IMR-90 (cell line): Measurements from ENCODE around the gene C1orf56. TPM values are rescaled to one million over a fixed set of nuclear protein-coding genes. Genes with fewer than 3 reads are reported as not detected.

ENCODE experiments used
- ATAC-seq: fragments of 200-7000 bp; cut with Tn5 transposase; 2 replicates; pipeline ENCODE4 v1.9.1; 2020; ENCODE audit warnings: low read depth, mild to moderate bottlenecking, moderate library complexity
- BruUV-seq: library from RNA; stranded (reverse); fragments of 400-500 nt; replicated peaks from 2 replicates; lab custom pipeline; 2021; lab: Mats Ljungman, UMichigan
- CTCF ChIA-PET: fragments of 300-600 bp; formaldehyde crosslinking; extraction: SDS; loops from one replicate; lab custom pipeline; 2021; ENCODE audit warnings: antibody characterized with exemption; lab: Yijun Ruan, JAX
- POLR2A ChIA-PET: fragments of 300-600 bp; sonication (Branson Sonifier 250); formaldehyde crosslinking; loops from one replicate; lab custom pipeline; 2022; ENCODE audit warnings: antibody characterized with exemption; ENCODE audit not compliant: unreplicated experiment; lab: Charles Lee
- DNase-seq: peaks from one replicate; pipeline ENCODE4 v3.0.0; 2013
- H2AFZ ChIP-seq: replicated peaks from 2 replicates; pipeline ENCODE3; 2013; ENCODE audit warnings: low read length, mild to moderate bottlenecking; ENCODE audit not compliant: poor library complexity
- H2AK5ac ChIP-seq: 2 replicates; pipeline ENCODE4 v1.6.1; 2013; ENCODE audit warnings: low read depth, low read length, inconsistent platforms
- H2AK9ac ChIP-seq: replicated peaks from 2 replicates; pipeline ENCODE3; 2013; ENCODE audit warnings: mild to moderate bottlenecking, low read depth, low read length, moderate library complexity; ENCODE audit not compliant: poor library complexity
- H2BK120ac ChIP-seq: 2 replicates; pipeline ENCODE4 v1.6.1; 2013; ENCODE audit warnings: low read depth, low read length, inconsistent platforms
- H2BK15ac ChIP-seq: 3 replicates; pipeline ENCODE4 v1.6.1; 2013; ENCODE audit warnings: low read depth, low read length, inconsistent platforms
- H2BK20ac ChIP-seq: 2 replicates; pipeline ENCODE4 v1.6.1; 2013; ENCODE audit warnings: low read depth, mild to moderate bottlenecking, inconsistent platforms, low read length, moderate library complexity
- H2BK5ac ChIP-seq: 2 replicates; pipeline ENCODE4 v1.6.1; 2013; ENCODE audit warnings: mild to moderate bottlenecking, low read depth, low read length, inconsistent platforms; ENCODE audit not compliant: poor library complexity, severe bottlenecking
- H3K14ac ChIP-seq: replicated peaks from 2 replicates; pipeline ENCODE4 v1.6.1; 2013; ENCODE audit warnings: low read depth, low read length, inconsistent platforms
- H3K18ac ChIP-seq: 2 replicates; pipeline ENCODE4 v1.6.1; 2013; ENCODE audit warnings: low read depth, low read length, control low read depth
- H3K23ac ChIP-seq: 2 replicates; pipeline ENCODE4 v1.6.1; 2013; ENCODE audit warnings: low read depth, low read length, inconsistent platforms
- H3K27ac ChIP-seq: 2 replicates; pipeline ENCODE4 v1.5.1; 2013; ENCODE audit warnings: mild to moderate bottlenecking, control low read depth, low read length; ENCODE audit not compliant: insufficient read depth
- H3K27me3 ChIP-seq: 2 replicates; pipeline ENCODE4 v1.6.1; 2013; ENCODE audit warnings: low read length; ENCODE audit not compliant: control insufficient read depth, insufficient read depth
- H3K36me3 ChIP-seq: 2 replicates; pipeline ENCODE4 v1.6.1; 2013; ENCODE audit warnings: low read length, mixed read lengths; ENCODE audit not compliant: control insufficient read depth, insufficient read depth
- H3K4ac ChIP-seq: 2 replicates; pipeline ENCODE4 v1.6.1; 2013; ENCODE audit warnings: low read depth, low read length, inconsistent platforms
- H3K4me1 ChIP-seq: 2 replicates; pipeline ENCODE4 v1.6.1; 2013; ENCODE audit warnings: low read length, mixed read lengths; ENCODE audit not compliant: control insufficient read depth, insufficient read depth
- H3K4me2 ChIP-seq: 2 replicates; pipeline ENCODE4 v1.6.1; 2013; ENCODE audit warnings: low read depth, mild to moderate bottlenecking, control low read depth, low read length, moderate library complexity
- H3K4me3 ChIP-seq: 2 replicates; pipeline ENCODE4 v1.5.1; 2013; ENCODE audit warnings: low read depth, mild to moderate bottlenecking, control low read depth, low read length, moderate library complexity; ENCODE audit not compliant: insufficient read depth
- H3K56ac ChIP-seq: 2 replicates; pipeline ENCODE4 v1.6.1; 2013; ENCODE audit warnings: low read length, inconsistent platforms; ENCODE audit not compliant: insufficient read depth; ENCODE audit errors: extremely low read depth
- H3K79me1 ChIP-seq, 2 experiments: 2 replicates each; pipeline ENCODE4 v1.6.1; 2013; ENCODE audit warnings: low read length in 2 of 2, inconsistent platforms in 1 of 2, low read depth in 1 of 2
- H3K9ac ChIP-seq: 2 replicates; pipeline ENCODE4 v1.6.1; 2013; ENCODE audit warnings: low read depth, low read length, control low read depth
- H3K9me1 ChIP-seq: 2 replicates; pipeline ENCODE4 v1.6.1; 2013; ENCODE audit warnings: low read length, inconsistent platforms; ENCODE audit not compliant: insufficient read depth
- H3K9me3 ChIP-seq: 2 replicates; pipeline ENCODE4 v1.6.1; 2013; ENCODE audit warnings: low read length; ENCODE audit not compliant: control insufficient read depth, insufficient read depth
- H4K20me1 ChIP-seq: 2 replicates; pipeline ENCODE4 v1.6.1; 2013; ENCODE audit warnings: low read length, inconsistent platforms; ENCODE audit not compliant: insufficient read depth
- H4K5ac ChIP-seq: 2 replicates; pipeline ENCODE4 v1.6.1; 2013; ENCODE audit warnings: mild to moderate bottlenecking, low read depth, low read length, control low read depth
- H4K8ac ChIP-seq, 2 experiments: 2 replicates each; pipeline ENCODE4 v1.6.1; 2013; ENCODE audit warnings: low read depth in 2 of 2, low read length in 2 of 2, control low read depth in 1 of 2, inconsistent platforms in 1 of 2
- H4K91ac ChIP-seq: 2 replicates; pipeline ENCODE4 v1.6.1; 2013; ENCODE audit warnings: low read depth, low read length, inconsistent platforms; ENCODE audit not compliant: insufficient read depth
- BHLHE40 ChIP-seq: fragments of 150-350 bp; IDR thresholded peaks from 2 replicates; pipeline ENCODE4 v1.6.1; 2016; ENCODE audit warnings: mild to moderate bottlenecking, low read depth, low read length
- CEBPB ChIP-seq: IDR thresholded peaks from 2 replicates; pipeline ENCODE4 v1.6.1; 2012; ENCODE audit warnings: low read depth, low read length, improper control_type of control experiment
- FOS ChIP-seq: fragments of 150-350 bp; IDR thresholded peaks from 2 replicates; pipeline ENCODE4 v1.6.1; 2016; ENCODE audit warnings: low read depth, low read length
- MAFK ChIP-seq: IDR thresholded peaks from 2 replicates; pipeline ENCODE4 v1.6.1; 2012; ENCODE audit warnings: low read depth, low read length, improper control_type of control experiment
- MAZ ChIP-seq: IDR thresholded peaks from 2 replicates; pipeline ENCODE4 v1.6.1; 2012; ENCODE audit warnings: low read depth, mild to moderate bottlenecking, low read length, improper control_type of control experiment, moderate library complexity, borderline replicate concordance
- NFE2L2 ChIP-seq: fragments of 150-350 bp; IDR thresholded peaks from 2 replicates; pipeline ENCODE4 v1.6.1; 2016; ENCODE audit warnings: low read depth, mild to moderate bottlenecking, low read length
- POLR2A ChIP-seq: IDR thresholded peaks from 2 replicates; pipeline ENCODE4 v1.6.1; 2012; ENCODE audit warnings: mild to moderate bottlenecking, low read depth, low read length
- RAD21 ChIP-seq: IDR thresholded peaks from 2 replicates; pipeline ENCODE4 v1.6.1; 2012; ENCODE audit warnings: low read length, improper control_type of control experiment
- RCOR1 ChIP-seq: IDR thresholded peaks from 2 replicates; pipeline ENCODE4 v1.6.1; 2012; ENCODE audit warnings: mild to moderate bottlenecking, low read length, improper control_type of control experiment; ENCODE audit not compliant: insufficient replicate concordance
- RFX5 ChIP-seq: IDR thresholded peaks from 2 replicates; pipeline ENCODE4 v1.8.0; 2012; ENCODE audit warnings: low read depth, mild to moderate bottlenecking, low read length, moderate library complexity
- SMC3 ChIP-seq: fragments of 150-350 bp; IDR thresholded peaks from 2 replicates; pipeline ENCODE4 v1.6.1; 2016; ENCODE audit warnings: low read depth, mild to moderate bottlenecking, antibody characterized with exemption, low read length, moderate library complexity
- WGBS, 2 experiments: methylation state at CpG; one replicate each; pipeline versions ENCODE4 v1.1.5 to v1.1.7; 2013; ENCODE audit warnings: missing lambda C conversion rate in 2 of 2; ENCODE audit not compliant: insufficient read length in 1 of 2; ENCODE audit errors: extremely low coverage in 2 of 2; 5-methylcytosine and 5-hydroxymethylcytosine counted together
- dilution Hi-C: fragments of 300-500 bp; cut with HindIII; formaldehyde crosslinking; loops from one replicate; pipeline ENCODE4 v1.14.3; 2018; ENCODE audit warnings: low sequenced_read_pairs; ENCODE audit not compliant: unreplicated experiment
- in situ Hi-C: fragments of 300-500 bp; cut with MboI; formaldehyde crosslinking; loops from 3 replicates; pipeline ENCODE4 v1.14.3; 2019; ENCODE audit warnings: low sequenced_read_pairs, inconsistent platforms, mixed read lengths
- intact Hi-C: fragments of 100-400 bp; cut with micrococcal nuclease; formaldehyde crosslinking; loops from 2 replicates; pipeline ENCODE4 v1.10.0; 2022
- polyA plus RNA-seq, 3 experiments: library from polyadenylated mRNA; depleted of rRNA; stranded (reverse); fragments of >200 nt; gene quantifications; 2 replicates each; pipeline ENCODE4 v1.2.3, GENCODE V29; 2012; ENCODE audit warnings: low replicate concordance in 1 of 3
- total RNA-seq: library from RNA; depleted of rRNA; stranded (reverse); fragments of >200 nt; gene quantifications from 2 replicates; pipeline ENCODE4 v1.2.3, GENCODE V29; 2012
- TF ChIP-seq, protein P1 (sequence below): fragments of 150-350 bp; IDR thresholded peaks from 2 replicates; pipeline ENCODE4 v1.6.1; 2016; ENCODE audit warnings: low read depth, mild to moderate bottlenecking, low read length, moderate library complexity, borderline replicate concordance
- TF ChIP-seq, protein P2 (sequence below): fragments of 150-350 bp; IDR thresholded peaks from 2 replicates; pipeline ENCODE4 v1.6.1; 2017; ENCODE audit warnings: mild to moderate bottlenecking, antibody characterized with exemption, low read length, low read depth
- TF ChIP-seq, protein P3 (sequence below): conservative IDR thresholded peaks from 2 replicates; pipeline ENCODE4 v1.5.1; 2012; ENCODE audit warnings: mild to moderate bottlenecking, low read depth, low read length, improper control_type of control experiment

C1orf56 gene
- total and polyA plus RNA-seq, 2 of the 4 experiments (the other 2 are of a cell fraction): 0.54 to 1.2 TPM

DNA sequence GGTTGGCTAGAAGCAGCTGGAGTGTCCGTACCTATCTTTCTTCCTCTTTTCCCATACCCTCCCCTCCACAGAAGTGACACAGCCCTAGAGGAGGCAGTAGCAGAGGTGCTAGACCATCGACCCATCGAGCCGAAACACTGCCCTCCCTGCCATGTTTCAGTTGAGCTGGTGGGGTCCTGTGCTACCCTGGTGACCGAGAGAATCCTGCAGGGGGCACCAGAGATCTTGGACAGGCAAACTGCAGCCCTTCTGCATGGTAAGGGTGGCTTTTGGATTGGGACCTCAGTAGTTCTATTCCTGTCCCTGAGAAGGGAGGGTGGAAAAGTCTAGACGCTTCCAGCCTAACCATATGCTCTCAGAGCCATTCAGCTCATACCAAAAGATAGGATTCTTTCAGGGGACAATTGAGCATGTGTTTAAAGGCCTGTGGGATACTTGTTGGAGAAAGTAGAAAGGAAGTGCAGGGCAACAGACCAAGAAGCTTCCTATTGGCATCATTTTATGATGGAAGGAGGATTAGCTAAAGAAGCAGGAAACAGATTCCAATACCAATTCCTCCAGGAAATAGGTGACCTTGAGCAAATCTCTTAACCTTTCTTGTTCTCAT is 22.9 kb upstream of the C1orf56 start:
- Histone ChIP-seq H4K91ac (no peak overlapping the region), H3K4me2 (no peak overlapping the region), H2AK5ac (no peak overlapping the region; the same call in 1 of the 2 replicates), H3K27me3 (no peaks in the 10 kb centered on the region), H3K9ac (no peak overlapping the region), H3K9me3 (no peaks in the 10 kb centered on the region), H3K79me1 (no peaks in the 10 kb centered on the region; a peak in 1 of 4 replicates), H3K14ac (no peak overlapping the region), H3K4me3 (no peak overlapping the region), H2BK120ac (no peak overlapping the region), H2BK15ac (no peak overlapping the region), H2BK20ac (no peak overlapping the region), H2AFZ (peak overlapping the region; percentile 79), H3K27ac (no peak overlapping the region), H3K23ac (no peak overlapping the region), H4K20me1 (no peaks in the 10 kb centered on the region; the same call in 1 of the 2 replicates), H3K56ac (no peak overlapping the region), H4K8ac (0 out of 4 replicates have a peak overlapping the region, but pooled peaks of 1 of the 2 experiments have one; percentile 13), H4K5ac (no peak overlapping the region), H3K4ac (no peak overlapping the region), H3K9me1 (no peaks in the 10 kb centered on the region), H2AK9ac (peak overlapping the region; percentile 72), H3K4me1 (no peaks in the 10 kb centered on the region), H3K36me3 (peaks cover 11% of the 10 kb centered on the region; the same call in 1 of the 2 replicates), H3K18ac (no peak overlapping the region), H2BK5ac (no peak overlapping the region)
- dilution Hi-C loops (no loop called here), in situ Hi-C loops (no loop called here), intact Hi-C loops (loop anchor here (2.0 kb wide), 1 partner anchor 132 kb away; the partner anchor contains the start of gene TNFAIP8L2)
- POLR2A ChIA-PET: interaction anchor here (0.5 kb wide), 1 partner anchor 33 kb away, joined by 6 read pairs; no protein-coding TSS in a partner anchor
- DNase-seq: peak; percentile 62
- no TSS peak for BruUV-seq
- WGBS, 2 experiments: 60% methylated on average over 3 of the region's 6 CpGs; no CpG with 5 or more reads in 1 of the 2 experiments
- ATAC-seq: peak; percentile 95
- TF ChIP-seq NFE2L2: no peak
- TF ChIP-seq, protein P1, sequence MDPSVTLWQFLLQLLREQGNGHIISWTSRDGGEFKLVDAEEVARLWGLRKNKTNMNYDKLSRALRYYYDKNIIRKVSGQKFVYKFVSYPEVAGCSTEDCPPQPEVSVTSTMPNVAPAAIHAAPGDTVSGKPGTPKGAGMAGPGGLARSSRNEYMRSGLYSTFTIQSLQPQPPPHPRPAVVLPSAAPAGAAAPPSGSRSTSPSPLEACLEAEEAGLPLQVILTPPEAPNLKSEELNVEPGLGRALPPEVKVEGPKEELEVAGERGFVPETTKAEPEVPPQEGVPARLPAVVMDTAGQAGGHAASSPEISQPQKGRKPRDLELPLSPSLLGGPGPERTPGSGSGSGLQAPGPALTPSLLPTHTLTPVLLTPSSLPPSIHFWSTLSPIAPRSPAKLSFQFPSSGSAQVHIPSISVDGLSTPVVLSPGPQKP: no peak
- no peak for TF ChIP-seq BHLHE40
- no peak for TF ChIP-seq POLR2A
- peak; percentile 79 for TF ChIP-seq RAD21
- TF ChIP-seq FOS: no peak
- no peak for TF ChIP-seq RFX5
- TF ChIP-seq MAFK: no peak
- no peak for TF ChIP-seq RCOR1
- TF ChIP-seq, protein P2, sequence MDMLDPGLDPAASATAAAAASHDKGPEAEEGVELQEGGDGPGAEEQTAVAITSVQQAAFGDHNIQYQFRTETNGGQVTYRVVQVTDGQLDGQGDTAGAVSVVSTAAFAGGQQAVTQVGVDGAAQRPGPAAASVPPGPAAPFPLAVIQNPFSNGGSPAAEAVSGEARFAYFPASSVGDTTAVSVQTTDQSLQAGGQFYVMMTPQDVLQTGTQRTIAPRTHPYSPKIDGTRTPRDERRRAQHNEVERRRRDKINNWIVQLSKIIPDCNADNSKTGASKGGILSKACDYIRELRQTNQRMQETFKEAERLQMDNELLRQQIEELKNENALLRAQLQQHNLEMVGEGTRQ: no peak
- no peak for TF ChIP-seq MAZ
- no peak for TF ChIP-seq CEBPB
- TF ChIP-seq, protein P3, sequence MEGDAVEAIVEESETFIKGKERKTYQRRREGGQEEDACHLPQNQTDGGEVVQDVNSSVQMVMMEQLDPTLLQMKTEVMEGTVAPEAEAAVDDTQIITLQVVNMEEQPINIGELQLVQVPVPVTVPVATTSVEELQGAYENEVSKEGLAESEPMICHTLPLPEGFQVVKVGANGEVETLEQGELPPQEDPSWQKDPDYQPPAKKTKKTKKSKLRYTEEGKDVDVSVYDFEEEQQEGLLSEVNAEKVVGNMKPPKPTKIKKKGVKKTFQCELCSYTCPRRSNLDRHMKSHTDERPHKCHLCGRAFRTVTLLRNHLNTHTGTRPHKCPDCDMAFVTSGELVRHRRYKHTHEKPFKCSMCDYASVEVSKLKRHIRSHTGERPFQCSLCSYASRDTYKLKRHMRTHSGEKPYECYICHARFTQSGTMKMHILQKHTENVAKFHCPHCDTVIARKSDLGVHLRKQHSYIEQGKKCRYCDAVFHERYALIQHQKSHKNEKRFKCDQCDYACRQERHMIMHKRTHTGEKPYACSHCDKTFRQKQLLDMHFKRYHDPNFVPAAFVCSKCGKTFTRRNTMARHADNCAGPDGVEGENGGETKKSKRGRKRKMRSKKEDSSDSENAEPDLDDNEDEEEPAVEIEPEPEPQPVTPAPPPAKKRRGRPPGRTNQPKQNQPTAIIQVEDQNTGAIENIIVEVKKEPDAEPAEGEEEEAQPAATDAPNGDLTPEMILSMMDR: peak; percentile 71
- TF ChIP-seq SMC3: peak; percentile 67
- CTCF ChIA-PET: interaction anchor here (0.6 to 1.7 kb wide), 4 partner anchors 12 to 158 kb away, joined by 3 to 6 read pairs (median 3); partner anchors contain the start of genes BNIPL and MINDY1
